H9 (cell line): ENCODE measurements around the gene PRTFDC1. TPM values are rescaled to one million over a fixed set of nuclear protein-coding genes. Genes with fewer than 3 reads are reported as not detected.
"Not testable (repeated sequence)": the region's sequence is repeated elsewhere in the genome, so short reads cannot be mapped to it uniquely, and the experiment has no call there.

Source experiments
- DNase-seq: peaks from one replicate; pipeline ENCODE4 v3.0.0-alpha.2; 2017
- H2AFZ ChIP-seq: one replicate; pipeline ENCODE4 v1.6.1; 2013; ENCODE audit warnings: mild to moderate bottlenecking, low read length, control low read depth, moderate library complexity
- H2AK5ac ChIP-seq: 2 replicates; pipeline ENCODE4 v1.6.1; 2013; ENCODE audit warnings: low read length, control low read depth, mixed read lengths; ENCODE audit not compliant: insufficient read length
- H2BK120ac ChIP-seq: one replicate; pipeline ENCODE4 v1.6.1; 2013; ENCODE audit warnings: low read depth, mild to moderate bottlenecking, low read length, control low read depth, inconsistent platforms; ENCODE audit not compliant: poor library complexity, severe bottlenecking
- H2BK12ac ChIP-seq: 2 replicates; pipeline ENCODE4 v1.6.1; 2013; ENCODE audit warnings: low read length, control low read depth, mixed read lengths, low read depth; ENCODE audit not compliant: insufficient read length
- H2BK15ac ChIP-seq: 2 replicates; pipeline ENCODE4 v1.6.1; 2013; ENCODE audit warnings: low read depth, low read length, control low read depth
- H2BK20ac ChIP-seq: one replicate; pipeline ENCODE4 v1.6.1; 2013; ENCODE audit warnings: low read depth, mild to moderate bottlenecking, low read length, control low read depth, inconsistent platforms; ENCODE audit not compliant: poor library complexity, severe bottlenecking
- H2BK5ac ChIP-seq: 2 replicates; pipeline ENCODE4 v1.6.1; 2013; ENCODE audit warnings: low read length, control low read depth, mixed read lengths; ENCODE audit not compliant: insufficient read length
- H3K14ac ChIP-seq: 2 replicates; pipeline ENCODE4 v1.6.1; 2013; ENCODE audit warnings: low read length, control low read depth; ENCODE audit not compliant: insufficient read depth
- H3K18ac ChIP-seq: 2 replicates; pipeline ENCODE4 v1.6.1; 2013; ENCODE audit warnings: low read depth, mild to moderate bottlenecking, mixed read lengths, low read length, control low read depth; ENCODE audit not compliant: insufficient read length
- H3K23ac ChIP-seq: 2 replicates; pipeline ENCODE4 v1.6.1; 2013; ENCODE audit warnings: low read length, control low read depth, mixed read lengths, low read depth; ENCODE audit not compliant: insufficient read length
- H3K23me2 ChIP-seq: 2 replicates; pipeline ENCODE4 v1.6.1; 2013; ENCODE audit warnings: low read depth, mild to moderate bottlenecking, mixed read lengths, low read length, control low read depth; ENCODE audit not compliant: insufficient read length, poor library complexity, severe bottlenecking
- H3K27ac ChIP-seq: 2 replicates; pipeline ENCODE4 v1.5.1; 2013; ENCODE audit warnings: low read length, control low read depth, mixed read lengths, low read depth; ENCODE audit not compliant: insufficient read length
- H3K27me3 ChIP-seq: 2 replicates; pipeline ENCODE4 v1.6.1; 2013; ENCODE audit warnings: low read length, control low read depth, inconsistent platforms; ENCODE audit not compliant: insufficient read depth
- H3K4ac ChIP-seq: 2 replicates; pipeline ENCODE4 v1.6.1; 2013; ENCODE audit warnings: low read depth, mild to moderate bottlenecking, control low read depth, inconsistent platforms, low read length, moderate library complexity
- H3K4me1 ChIP-seq: 2 replicates; pipeline ENCODE4 v1.6.1; 2013; ENCODE audit warnings: low read length, control low read depth, inconsistent platforms; ENCODE audit not compliant: insufficient read depth
- H3K4me2 ChIP-seq: 2 replicates; pipeline ENCODE4 v1.6.1; 2013; ENCODE audit warnings: low read length, control low read depth, mixed read lengths; ENCODE audit not compliant: insufficient read length, insufficient read depth
- H3K56ac ChIP-seq: 2 replicates; pipeline ENCODE4 v1.6.1; 2013; ENCODE audit warnings: low read depth, mild to moderate bottlenecking, mixed read lengths, low read length, control low read depth; ENCODE audit not compliant: insufficient read length
- H3K79me1 ChIP-seq: 2 replicates; pipeline ENCODE4 v1.6.1; 2013; ENCODE audit warnings: low read depth, mild to moderate bottlenecking, moderate library complexity, low read length, control low read depth, inconsistent platforms; ENCODE audit not compliant: insufficient read depth, poor library complexity, severe bottlenecking
- H3K79me2 ChIP-seq: 2 replicates; pipeline ENCODE4 v1.6.1; 2013; ENCODE audit warnings: low read length, control low read depth, inconsistent platforms; ENCODE audit not compliant: insufficient read depth
- H3K9ac ChIP-seq: 2 replicates; pipeline ENCODE4 v1.6.1; 2013; ENCODE audit warnings: low read length, control low read depth, mixed read lengths; ENCODE audit not compliant: insufficient read length; ENCODE audit errors: extremely low read depth
- H3K9me3 ChIP-seq: one replicate; pipeline ENCODE4 v1.6.1; 2013; ENCODE audit warnings: low read depth, low read length, inconsistent platforms; ENCODE audit not compliant: control insufficient read depth
- H3T11ph ChIP-seq: one replicate; pipeline ENCODE4 v1.6.1; 2013; ENCODE audit warnings: mild to moderate bottlenecking, low read length, control low read depth, inconsistent platforms
- H4K20me1 ChIP-seq: one replicate; pipeline ENCODE4 v1.6.1; 2013; ENCODE audit not compliant: control insufficient read depth, insufficient read length, insufficient read depth
- H4K5ac ChIP-seq: 2 replicates; pipeline ENCODE4 v1.6.1; 2013; ENCODE audit warnings: low read depth, mild to moderate bottlenecking, mixed read lengths, low read length, control low read depth; ENCODE audit not compliant: insufficient read length
- H4K8ac ChIP-seq: replicated peaks from 2 replicates; pipeline ENCODE4 v1.6.1; 2013; ENCODE audit warnings: low read length, control low read depth, mixed read lengths, low read depth; ENCODE audit not compliant: insufficient read length
- H4K91ac ChIP-seq: 2 replicates; pipeline ENCODE4 v1.6.1; 2013; ENCODE audit warnings: low read depth, mild to moderate bottlenecking, moderate library complexity, mixed read lengths, low read length, control low read depth; ENCODE audit not compliant: insufficient read length
- H3K27ac Mint-ChIP-seq, 3 experiments: 2 replicates in 2 of 3; 3 replicates in 1 of 3; pipeline ENCODE4 v1.8.0; 2020 to 2021; ENCODE audit warnings: mixed read lengths in 3 of 3, mild to moderate bottlenecking in 1 of 3, moderate library complexity in 1 of 3
- H3K27me3 Mint-ChIP-seq: 2 replicates; pipeline ENCODE4 v1.8.0; 2021; ENCODE audit warnings: low read depth, mild to moderate bottlenecking, moderate library complexity, mixed read lengths
- H3K36me3 Mint-ChIP-seq, 3 experiments: 2 replicates in 2 of 3; 3 replicates in 1 of 3; pipeline ENCODE4 v1.8.0; 2020 to 2021; ENCODE audit warnings: low read depth in 3 of 3, mixed read lengths in 3 of 3; ENCODE audit not compliant: insufficient read depth in 1 of 3
- H3K4me1 Mint-ChIP-seq, 2 experiments: 2 replicates each; pipeline ENCODE4 v1.8.0; 2020; ENCODE audit warnings: mixed read lengths in 2 of 2
- H3K4me3 Mint-ChIP-seq, 2 experiments: 2 replicates in 1 of 2; 3 replicates in 1 of 2; pipeline ENCODE4 v1.8.0; 2020 to 2021; ENCODE audit warnings: mild to moderate bottlenecking in 2 of 2, mixed read lengths in 2 of 2, moderate library complexity in 1 of 2
- H3K9me3 Mint-ChIP-seq, 2 experiments: 2 replicates in 1 of 2; 3 replicates in 1 of 2; pipeline ENCODE4 v1.8.0; 2020; ENCODE audit warnings: mild to moderate bottlenecking in 2 of 2, mixed read lengths in 2 of 2, moderate library complexity in 1 of 2
- WGBS: extraction: QIAGEN DNeasy Blood & Tissue Kit; methylation state at CpG from one replicate; pipeline ENCODE4 v1.1.7; 2013; ENCODE audit warnings: missing lambda C conversion rate, low lambda C conversion rate, mixed read lengths; ENCODE audit not compliant: insufficient read length; ENCODE audit errors: extremely low coverage; 5-methylcytosine and 5-hydroxymethylcytosine counted together
- total RNA-seq: library from RNA; stranded (reverse); gene quantifications from 2 replicates; pipeline ENCODE4 v1.2.1, GENCODE V29; 2021

Gene PRTFDC1
- total RNA-seq, 1 experiment from 2014 or later, result 7.5 TPM

- H4K8ac ChIP-seq, H2AFZ ChIP-seq, H3K4me2 ChIP-seq, H3K27ac ChIP-seq, H4K91ac ChIP-seq, H3K23me2 ChIP-seq, H4K20me1 ChIP-seq, H3K56ac ChIP-seq, H3K79me1 ChIP-seq, H3K9me3 ChIP-seq, H3K27me3 ChIP-seq, H3K14ac ChIP-seq, H3K4me3 Mint-ChIP-seq, H2BK12ac ChIP-seq, H2BK120ac ChIP-seq, H2AK5ac ChIP-seq, H3K79me2 ChIP-seq, H2BK15ac ChIP-seq, H3K4me1 ChIP-seq, H4K5ac ChIP-seq, H3K27ac Mint-ChIP-seq, H3T11ph ChIP-seq, H3K4me1 Mint-ChIP-seq, H3K23ac ChIP-seq, H3K18ac ChIP-seq, DNase-seq, H3K27me3 Mint-ChIP-seq, H3K9ac ChIP-seq, H2BK20ac ChIP-seq, H3K4ac ChIP-seq, H2BK5ac ChIP-seq: not testable (repeated sequence)
- Mint-ChIP-seq H3K36me3 (peaks cover 13 to 42% (median 22%) of the 10 kb centered on the region in 3 experiments), H3K9me3 (peaks cover 20 to 28% of the 10 kb centered on the region in 2 experiments)
- WGBS, result no CpG with 5 or more reads among the region's 6 CpGs
These were observed 30.1 kb downstream of the PRTFDC1 start for GRCh38 chr10:24922222-24922868.
